ENCODE data around the gene PRPF39. TPM values are rescaled to one million over a fixed set of nuclear protein-coding genes. Genes with fewer than 3 reads are reported as not detected.

The PRPF39 gene
- polyA plus RNA-seq, 1 donor from 2014 or later = 138 TPM

GRCh38 chr14:45084946-45085346 lies 1.0 kb downstream of the PRPF39 start:
- no peaks in the 10 kb centered on the region for H4K20me1 ChIP-seq (ENCODE audit: insufficient read depth)
- H3K4me3 ChIP-seq (ENCODE audit: low read length) = peak overlapping the region; percentile 96

DNA sequence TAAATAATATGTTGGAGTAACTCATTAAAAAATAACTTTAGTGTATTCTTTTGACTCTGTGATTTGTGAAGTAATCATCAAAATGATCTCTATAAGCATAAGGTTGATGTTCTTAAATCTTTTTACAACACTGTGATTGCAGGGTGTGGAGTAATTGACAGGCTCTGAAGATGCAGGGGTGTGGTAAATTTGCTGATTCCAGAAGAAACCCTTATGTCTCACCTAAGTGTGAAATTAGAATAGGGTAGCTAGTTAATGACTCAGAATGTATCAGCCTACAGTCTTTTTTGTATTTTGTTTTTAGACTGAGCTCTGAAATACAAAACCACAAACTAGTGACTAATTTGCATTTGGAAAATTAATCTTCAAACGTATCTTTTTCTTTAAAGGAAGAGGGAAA lies 5.9 kb downstream of the PRPF39 start:
- Histone ChIP-seq H3K9me2 (ENCODE audit: insufficient read depth, low read length) (no peaks in the 10 kb centered on the region), H2AFZ (ENCODE audit: low read depth, low read length) (no peak overlapping the region), H4K20me1 (ENCODE audit: insufficient read depth) (no peaks in the 10 kb centered on the region), H3K4me2 (ENCODE audit: low read length) (no peak overlapping the region), H3K9me3 (ENCODE audit: low read length) (no peaks in the 10 kb centered on the region), H3K36me3 (ENCODE audit: insufficient read depth, low read length) (no peaks in the 10 kb centered on the region), H3K4me3 (ENCODE audit: low read length) (no peak overlapping the region), H3K9ac (ENCODE audit: low read length) (no peak overlapping the region), H3K27ac (ENCODE audit: low read length) (no peak overlapping the region), H3K79me2 (replicated peaks; ENCODE audit: insufficient read depth, low read length) (peaks cover 91% of the 10 kb centered on the region), H3K27me3 (ENCODE audit: insufficient read depth, low read depth, low read length) (no peaks in the 10 kb centered on the region), H3F3A (ENCODE audit: insufficient read depth, low read length, poor library complexity, severe bottlenecking) (no peaks in the 10 kb centered on the region)
- TF ChIP-seq SMC3 (conservative IDR thresholded peaks at IDR 0.05; ENCODE audit: poor library complexity) (no peak), REST (IDR thresholded peaks at IDR 0.05; ENCODE audit: borderline replicate concordance) (no peak), EP300 (conservative IDR thresholded peaks at IDR 0.05; ENCODE audit: poor library complexity, severe bottlenecking) (no peak), CTCF (IDR thresholded peaks at IDR 0.05; ENCODE audit: poor library complexity, severe bottlenecking) (no peak), EZH2 (IDR thresholded peaks at IDR 0.05; ENCODE audit: borderline replicate concordance, insufficient read depth, low read length, poor library complexity, severe bottlenecking) (no peak), RAD21 (conservative IDR thresholded peaks at IDR 0.05) (no peak)

More at GRCh38 chr14:45084946-45085346, 1.0 kb downstream of the PRPF39 start:
- no peaks in the 10 kb centered on the region for H3K36me3 ChIP-seq (ENCODE audit: insufficient read depth, low read length)
- no peak overlapping the region for H3K27ac ChIP-seq (ENCODE audit: low read length)
- no peaks in the 10 kb centered on the region for H3K9me2 ChIP-seq (ENCODE audit: insufficient read depth, low read length)
- H3K9ac ChIP-seq (ENCODE audit: low read length) = peak overlapping the region; percentile 88
- TF ChIP-seq CTCF (IDR thresholded peaks at IDR 0.05; ENCODE audit: poor library complexity, severe bottlenecking) (no peak), EP300 (conservative IDR thresholded peaks at IDR 0.05; ENCODE audit: poor library complexity, severe bottlenecking) (no peak), MXI1 (conservative IDR thresholded peaks at IDR 0.05; ENCODE audit: poor library complexity, severe bottlenecking) (no peak), SMC3 (conservative IDR thresholded peaks at IDR 0.05; ENCODE audit: poor library complexity) (no peak), POLR2AphosphoS5 (IDR thresholded peaks at IDR 0.05) (no peak), TAF1 (IDR thresholded peaks at IDR 0.05; ENCODE audit: low read depth) (no peak), RAD21 (conservative IDR thresholded peaks at IDR 0.05) (no peak), EZH2 (IDR thresholded peaks at IDR 0.05; ENCODE audit: borderline replicate concordance, insufficient read depth, low read length, poor library complexity, severe bottlenecking) (no peak), REST (IDR thresholded peaks at IDR 0.05; ENCODE audit: borderline replicate concordance) (no peak)
- H3K4me2 ChIP-seq (ENCODE audit: low read length) = peak overlapping the region; percentile 87
- H3K9me3 ChIP-seq (ENCODE audit: low read length) = no peaks in the 10 kb centered on the region
- H2AFZ ChIP-seq (ENCODE audit: low read depth, low read length) = no peak overlapping the region
- no peaks in the 10 kb centered on the region for H3F3A ChIP-seq (ENCODE audit: insufficient read depth, low read length, poor library complexity, severe bottlenecking)
- H3K79me2 ChIP-seq (replicated peaks; ENCODE audit: insufficient read depth, low read length) = peaks cover 57% of the 10 kb centered on the region
- H3K27me3 ChIP-seq (ENCODE audit: insufficient read depth, low read depth, low read length) = no peaks in the 10 kb centered on the region

All from neural cell (in vitro differentiated cells).